NCI-H345 (cell line): ENCODE results near the gene PLPPR3.

Source experiments
- DNase-seq: peaks from one replicate; lab custom pipeline; 2025; lab: John Stamatoyannopoulos, UW

PLPPR3 gene

DNA sequence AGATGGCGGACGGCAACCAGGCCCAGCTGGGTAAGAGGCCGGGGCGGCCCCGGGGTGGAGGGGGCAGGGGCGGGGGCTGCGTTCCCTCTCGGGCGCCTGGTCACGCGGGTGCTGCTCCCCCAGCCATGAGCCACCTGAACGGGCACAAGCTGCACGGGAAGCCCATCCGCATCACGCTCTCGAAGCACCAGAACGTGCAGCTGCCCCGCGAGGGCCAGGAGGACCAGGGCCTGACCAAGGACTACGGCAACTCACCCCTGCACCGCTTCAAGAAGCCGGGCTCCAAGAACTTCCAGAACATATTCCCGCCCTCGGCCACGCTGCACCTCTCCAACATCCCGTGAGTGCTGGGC lies 13.4 kb downstream of the PLPPR3 start:
- DNase-seq, result no peak

- no peak for DNase-seq
Observed at GRCh38 chr19:807627-808422, 13.9 kb downstream of the PLPPR3 start.

- no peak for DNase-seq
Observed at GRCh38 chr19:806815-807421, 14.8 kb downstream of the PLPPR3 start.

DNA sequence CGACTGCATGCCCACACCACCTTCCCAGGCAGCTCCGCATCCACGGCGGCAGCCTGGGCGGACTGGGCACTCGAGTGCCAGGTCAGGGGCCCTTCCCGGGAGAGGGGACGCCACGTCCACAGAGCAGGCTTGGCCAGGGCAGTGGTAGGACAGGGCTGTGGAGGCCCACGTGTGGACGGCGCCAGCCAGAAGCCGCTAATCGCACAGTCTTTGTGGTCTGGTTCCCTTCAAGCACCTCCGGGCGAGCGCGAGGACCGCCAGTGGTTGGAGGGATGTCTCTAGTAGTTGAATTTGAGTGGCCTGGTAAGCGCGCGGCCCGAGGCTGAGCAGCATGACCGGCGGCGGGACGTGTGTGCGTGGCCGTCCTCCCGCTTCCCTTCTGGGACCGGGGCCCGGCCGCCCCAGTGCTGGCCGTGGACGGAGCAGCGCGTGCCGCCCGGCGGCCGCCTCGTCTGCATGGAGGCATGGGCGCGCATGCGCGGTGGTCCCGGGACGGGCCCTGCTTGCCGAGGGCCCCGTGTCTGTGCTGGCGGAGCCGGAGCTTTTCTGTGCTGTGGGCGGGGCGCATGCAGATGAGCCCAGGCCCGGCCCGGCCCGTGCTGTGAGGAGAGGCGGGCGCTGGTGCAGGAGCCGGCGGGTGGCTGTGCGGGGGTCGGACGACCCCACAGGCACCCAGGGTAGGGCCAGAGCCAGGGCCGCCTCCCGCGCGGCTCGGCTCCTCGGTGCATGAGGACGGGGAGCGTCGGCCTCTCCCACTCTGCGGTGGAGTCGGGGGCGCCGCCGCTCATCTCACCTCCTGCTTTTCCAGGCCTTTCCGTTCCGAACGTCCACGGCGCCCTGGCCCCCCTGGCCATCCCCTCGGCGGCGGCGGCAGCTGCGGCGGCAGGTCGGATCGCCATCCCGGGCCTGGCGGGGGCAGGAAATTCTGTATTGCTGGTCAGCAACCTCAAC lies 15.9 kb downstream of the PLPPR3 start:
- no peak for DNase-seq

DNA sequence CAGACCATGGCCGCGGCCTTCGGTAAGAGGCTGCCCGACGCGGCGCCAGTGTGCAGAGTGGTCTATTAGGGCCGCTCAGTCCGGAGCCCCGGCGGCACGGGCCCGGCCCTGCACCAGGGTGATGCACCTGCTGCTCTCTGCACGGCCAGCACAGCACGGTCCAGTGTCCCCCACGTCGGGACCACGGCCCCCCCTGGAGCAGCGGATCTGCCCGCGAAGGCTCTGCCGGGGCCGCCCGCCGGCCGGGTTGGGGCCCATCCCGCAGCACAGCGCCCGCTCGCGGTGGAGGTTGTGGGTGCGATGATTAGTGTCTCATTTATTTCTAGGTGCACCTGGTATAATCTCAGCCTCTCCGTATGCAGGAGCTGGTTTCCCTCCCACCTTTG lies 16.6 kb downstream of the PLPPR3 start:
- DNase-seq, result no peak

GRCh38 chr19:804419-805165 lies 17.2 kb downstream of the PLPPR3 start:
- no peak for DNase-seq

DNA sequence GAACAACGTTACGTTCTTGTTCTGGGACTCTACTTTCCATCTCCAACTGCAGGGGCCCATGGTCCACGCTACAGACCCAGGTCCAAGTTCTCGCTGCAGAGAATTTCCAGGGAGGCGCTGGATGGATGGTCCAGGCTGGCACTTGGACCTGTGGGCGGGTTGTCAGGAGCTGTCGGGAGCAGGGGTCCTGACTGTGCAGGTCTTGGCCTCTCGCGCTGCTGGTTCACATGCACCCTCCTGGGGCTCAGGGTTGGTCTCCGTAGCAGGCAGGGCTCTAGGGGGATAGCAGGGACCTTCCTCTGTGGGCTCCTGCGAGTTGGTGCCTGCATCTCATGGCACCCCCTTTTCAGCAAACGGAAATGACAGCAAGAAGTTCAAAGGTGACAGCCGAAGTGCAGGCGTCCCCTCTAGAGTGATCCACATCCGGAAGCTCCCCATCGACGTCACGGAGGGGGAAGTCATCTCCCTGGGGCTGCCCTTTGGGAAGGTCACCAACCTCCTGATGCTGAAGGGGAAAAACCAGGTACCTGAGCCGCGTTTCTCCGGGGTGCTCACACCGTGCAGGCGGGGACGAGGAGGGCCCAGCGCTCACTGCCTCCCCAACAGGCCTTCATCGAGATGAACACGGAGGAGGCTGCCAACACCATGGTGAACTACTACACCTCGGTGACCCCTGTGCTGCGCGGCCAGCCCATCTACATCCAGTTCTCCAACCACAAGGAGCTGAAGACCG lies 17.9 kb downstream of the PLPPR3 start:
- DNase-seq, result no peak

DNA sequence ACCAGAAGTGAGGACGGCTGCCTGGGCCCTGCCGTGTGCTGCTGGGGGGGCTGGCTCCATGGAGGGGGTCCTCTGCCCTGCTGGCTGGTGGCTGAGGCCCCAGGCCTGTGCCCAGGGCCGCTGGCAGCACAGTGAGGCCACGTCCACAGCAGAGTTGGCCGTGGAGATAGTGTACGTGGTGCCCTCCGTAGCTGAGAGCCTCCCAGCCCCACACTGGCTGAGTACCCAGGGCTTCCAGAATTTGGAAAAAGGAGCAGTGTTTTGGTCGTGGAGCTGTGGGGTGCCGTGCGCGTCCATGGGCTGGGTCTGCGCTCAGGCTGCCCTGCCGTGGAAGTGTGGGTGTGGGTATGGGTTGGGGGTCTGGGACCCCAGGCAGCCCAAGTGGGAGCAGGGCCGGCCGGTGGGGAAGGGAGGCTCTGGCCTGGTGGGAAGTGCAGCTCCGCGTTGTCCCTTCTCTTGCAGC lies 18.6 kb downstream of the PLPPR3 start:
- no peak for DNase-seq

GRCh38 chr19:802498-803098 lies 19.2 kb downstream of the PLPPR3 start:
- DNase-seq, result no peak

- no peak for DNase-seq
Observed at GRCh38 chr19:801861-802497, 19.8 kb downstream of the PLPPR3 start.

- no peak for DNase-seq
Observed at GRCh38 chr19:801030-801860, 20.5 kb downstream of the PLPPR3 start.

- DNase-seq, result no peak
Observed at GRCh38 chr19:800360-801029, 21.3 kb downstream of the PLPPR3 start.

DNA sequence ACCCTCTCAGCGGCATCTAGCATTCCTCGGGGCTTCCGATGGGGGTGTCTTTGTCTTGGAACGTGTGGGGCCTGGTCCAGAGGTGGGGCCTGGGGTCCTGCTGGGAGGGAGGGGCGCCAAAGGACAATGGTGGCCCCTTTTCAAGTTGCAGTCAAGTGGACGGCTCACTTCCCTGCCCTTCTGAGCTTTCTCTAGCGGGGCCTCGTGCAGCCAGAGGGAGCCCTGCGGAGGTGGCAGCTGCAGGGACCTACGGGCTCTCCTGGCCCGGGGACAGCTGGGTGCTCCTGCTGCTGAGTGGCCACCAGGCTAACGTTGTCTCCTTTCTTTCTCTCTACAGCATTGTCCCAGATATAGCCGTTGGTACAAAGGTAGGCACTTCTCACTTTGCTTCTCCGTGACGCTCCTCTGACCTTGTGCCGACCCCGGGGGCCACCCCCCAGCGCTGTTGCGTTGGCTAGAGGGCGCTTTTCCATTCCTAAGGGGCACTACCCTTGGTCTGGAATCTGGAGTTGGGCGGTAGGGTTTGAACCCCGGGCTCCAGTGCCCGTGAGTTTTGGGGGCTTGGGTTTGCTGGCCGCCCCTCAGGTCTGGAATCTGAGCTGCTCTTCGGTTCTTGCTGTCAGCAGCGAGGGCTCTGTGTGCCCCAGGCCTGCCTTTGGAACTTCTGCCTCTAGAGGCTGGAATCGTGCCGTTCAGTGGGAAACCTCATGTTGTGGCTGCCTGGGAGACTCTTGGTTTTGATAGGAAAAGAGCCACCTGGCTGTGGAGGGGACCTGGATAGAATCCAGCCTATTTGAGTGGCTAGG lies 22.5 kb downstream of the PLPPR3 start:
- peak; percentile 13 for DNase-seq

DNA sequence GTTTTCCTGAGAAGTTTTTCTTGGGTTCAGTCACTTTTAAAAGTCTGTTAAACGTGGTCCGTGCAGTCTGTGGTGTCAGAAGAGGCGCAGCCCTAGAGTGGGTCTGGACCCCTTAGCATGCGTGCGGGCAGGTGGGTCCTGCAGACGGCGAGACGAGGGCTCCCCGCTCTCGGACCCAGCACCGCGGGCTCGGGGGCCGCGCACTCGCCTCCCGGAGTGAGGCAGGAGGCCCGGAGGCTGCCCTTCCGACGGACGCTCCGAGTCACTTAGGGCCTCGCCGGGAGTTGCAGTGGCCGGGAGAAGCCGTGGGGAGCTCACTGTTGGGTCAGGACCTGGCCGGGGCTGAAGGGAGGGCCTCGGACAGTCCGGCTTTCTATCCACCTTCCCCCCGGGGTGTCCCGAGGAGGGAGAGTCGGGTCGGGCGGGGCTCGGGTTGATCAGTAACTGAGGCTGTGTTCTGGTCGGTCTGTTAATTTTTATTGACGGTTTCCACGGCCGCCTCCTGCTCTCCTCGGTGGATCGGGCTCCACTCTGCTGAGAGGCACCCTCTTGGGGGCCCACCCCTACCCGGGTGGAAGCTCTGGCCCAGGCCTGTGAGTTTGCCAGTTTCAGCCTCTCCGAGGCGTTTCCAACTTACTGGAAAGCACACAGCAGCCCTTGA lies 23.2 kb downstream of the PLPPR3 start:
- DNase-seq, result no peak

- peak; percentile 93 for DNase-seq
Observed at GRCh38 chr19:797528-798414, 24.0 kb downstream of the PLPPR3 start.
